Astrocyte (in vitro differentiated cells and primary cell): ENCODE data around the gene TSC22D3.

Experiments
- CTCF ChIP-seq: IDR thresholded peaks from 2 replicates; pipeline ENCODE4 v1.5.1; 2011; ENCODE audit warnings: low read depth, mild to moderate bottlenecking, inconsistent platforms, low read length, moderate library complexity; ENCODE audit not compliant: insufficient read depth
- EZH2 ChIP-seq: IDR thresholded peaks from 2 replicates; pipeline ENCODE4 v1.6.1; 2012; ENCODE audit warnings: mild to moderate bottlenecking, low read length, inconsistent platforms; ENCODE audit not compliant: insufficient read depth

GRCh38 chrX:107708762-107709161, 66.8 kb downstream of the TSC22D3 start:
- TF ChIP-seq CTCF (no peak), EZH2 (no peak)
